Activated T-cell treated with anti-CD3 and anti-CD28 coated beads, Interleukin-2, amount 50 U/mL, for 72 hours (primary cell): Measurements from ENCODE around the gene RABGGTA. TPM values are rescaled to one million over a fixed set of nuclear protein-coding genes. Genes with fewer than 3 reads are reported as not detected.

Experiments
- ATAC-seq, 2 donors: fragments of 150-1000 bp; cut with Tn5 transposase; replicated peaks in 1 of 2; 2 replicates each; pipeline ENCODE4 v1.10.0; 2021; ENCODE audit warnings: moderate library complexity in 2 of 2, mild to moderate bottlenecking in 1 of 2
- DNase-seq, 2 donors: peaks; one replicate each; pipeline ENCODE4 v3.0.0; 2021 to 2022; ENCODE audit warnings: mixed read lengths in 1 of 2
- H3K27ac Mint-ChIP-seq: one replicate; pipeline ENCODE4 v1.8.0; 2022; ENCODE audit warnings: mild to moderate bottlenecking, moderate library complexity, mixed read lengths
- H3K27me3 Mint-ChIP-seq: one replicate; pipeline ENCODE4 v1.8.0; 2022; ENCODE audit warnings: low read depth, mixed read lengths
- H3K36me3 Mint-ChIP-seq, 2 donors: one replicate each; pipeline ENCODE4 v1.8.0; 2022; ENCODE audit warnings: mixed read lengths in 2 of 2, mild to moderate bottlenecking in 1 of 2; ENCODE audit not compliant: insufficient read depth in 2 of 2
- H3K4me1 Mint-ChIP-seq: one replicate; pipeline ENCODE4 v1.8.0; 2022; ENCODE audit warnings: low read depth, mixed read lengths
- H3K4me3 Mint-ChIP-seq, 2 donors: one replicate each; pipeline ENCODE4 v1.8.0; 2022; ENCODE audit warnings: mild to moderate bottlenecking in 2 of 2, mixed read lengths in 2 of 2, moderate library complexity in 2 of 2
- H3K9me3 Mint-ChIP-seq, 2 donors: one replicate each; pipeline ENCODE4 v1.8.0; 2022; ENCODE audit warnings: mixed read lengths in 2 of 2
- total RNA-seq, 2 donors: library from RNA; stranded (reverse); gene quantifications; one replicate each; pipeline ENCODE4 v1.2.3, GENCODE V29; 2022

The RABGGTA gene
- total RNA-seq, 2 donors from 2014 or later: 53.8 to 56.2 TPM

- Mint-ChIP-seq H3K27me3 (peaks cover under 1% of the 10 kb centered on the region), H3K4me3 (no peak overlapping the region), H3K27ac (peak overlapping the region; percentile 18), H3K9me3 (peaks cover 0 to 7% of the 10 kb centered on the region in 2 donors), H3K4me1 (peaks cover 52% of the 10 kb centered on the region), H3K36me3 (peaks cover 3 to 4% of the 10 kb centered on the region in 2 donors)
- ATAC-seq (no peak), DNase-seq (no peak)
Measured at GRCh38 chr14:24280797-24281460, 9.5 kb upstream of the RABGGTA start.

DNA sequence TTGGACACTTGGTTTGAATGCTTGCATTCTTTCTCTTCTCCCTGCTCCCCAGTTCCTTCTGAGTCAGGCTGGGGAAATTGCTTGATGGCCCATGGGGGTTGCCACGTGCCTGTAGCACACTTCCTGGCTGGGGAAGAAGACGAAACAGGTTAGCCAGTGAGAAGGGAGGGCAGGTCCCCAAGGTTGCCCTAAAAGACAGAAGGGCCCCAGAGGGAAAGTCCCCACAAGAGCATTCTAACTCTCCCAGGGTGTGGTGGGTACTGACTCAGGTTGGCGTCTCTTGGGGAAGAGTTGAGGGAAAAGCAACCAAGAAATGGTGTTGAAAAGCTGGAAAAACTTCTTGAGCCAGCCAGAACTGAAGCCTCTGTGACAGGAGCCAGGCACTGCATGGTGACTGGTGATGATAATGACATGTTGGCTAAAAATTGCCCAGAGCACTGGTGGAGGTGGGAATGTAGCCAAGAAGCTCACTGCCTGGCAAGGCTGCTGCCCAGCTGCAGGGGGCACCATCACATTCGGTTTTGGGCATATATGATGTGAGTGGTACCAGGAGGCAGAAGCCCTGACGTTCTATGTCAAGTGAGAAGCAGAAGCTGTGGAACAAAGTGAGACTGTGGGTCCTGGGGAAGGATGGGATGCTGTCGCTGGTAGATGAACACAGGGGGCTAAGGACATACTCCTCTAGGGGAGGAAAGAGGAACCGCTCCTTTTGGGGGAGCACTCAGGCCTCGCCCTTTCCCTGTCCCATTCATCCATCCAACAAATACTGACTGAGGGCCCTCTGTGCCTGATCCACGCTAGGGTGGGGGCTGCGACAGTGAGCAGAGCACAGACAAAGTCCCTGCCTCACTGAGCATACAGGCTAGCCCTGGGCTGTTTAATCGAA lies 8.1 kb upstream of the RABGGTA start:
- peak; percentile 62 to 65 for DNase-seq
- H3K27ac Mint-ChIP-seq: peak overlapping the region; percentile 27
- peaks cover 3 to 4% of the 10 kb centered on the region in 2 donors for H3K36me3 Mint-ChIP-seq
- peaks cover 62% of the 10 kb centered on the region for H3K4me1 Mint-ChIP-seq
- ATAC-seq: peak; percentile 83 to 88
- H3K27me3 Mint-ChIP-seq: no peaks in the 10 kb centered on the region
- peaks cover 0 to 7% of the 10 kb centered on the region in 2 donors for H3K9me3 Mint-ChIP-seq
- H3K4me3 Mint-ChIP-seq: peak overlapping the region; percentile 60 to 64

DNA sequence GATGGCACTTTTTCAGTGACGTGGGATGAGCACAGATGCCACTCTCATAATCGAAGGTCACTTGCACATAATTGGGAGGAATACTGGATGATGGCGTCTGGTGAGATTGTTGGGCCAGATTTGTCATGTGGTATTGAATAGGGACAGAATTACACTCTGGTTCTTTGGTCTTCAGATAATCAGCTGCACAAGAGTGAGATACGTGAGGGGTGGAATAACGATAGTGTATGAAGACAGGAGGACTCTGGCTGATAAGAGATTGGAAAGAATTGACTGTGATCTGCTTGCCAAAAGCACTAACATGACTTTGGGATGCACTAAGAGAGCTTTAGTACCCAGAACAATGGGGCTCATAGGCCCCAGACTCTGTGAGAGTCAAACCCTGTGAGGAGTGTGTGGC lies 7.0 kb upstream of the RABGGTA start:
- no peak for DNase-seq
- peaks cover 0 to 7% of the 10 kb centered on the region in 2 donors for H3K9me3 Mint-ChIP-seq
- H3K27me3 Mint-ChIP-seq: no peaks in the 10 kb centered on the region
- peak overlapping the region; percentile 60 to 64 for H3K4me3 Mint-ChIP-seq
- peak overlapping the region; percentile 40 for H3K27ac Mint-ChIP-seq
- peaks cover 74% of the 10 kb centered on the region for H3K4me1 Mint-ChIP-seq
- no peak for ATAC-seq
- peaks cover 3 to 4% of the 10 kb centered on the region in 2 donors for H3K36me3 Mint-ChIP-seq

DNA sequence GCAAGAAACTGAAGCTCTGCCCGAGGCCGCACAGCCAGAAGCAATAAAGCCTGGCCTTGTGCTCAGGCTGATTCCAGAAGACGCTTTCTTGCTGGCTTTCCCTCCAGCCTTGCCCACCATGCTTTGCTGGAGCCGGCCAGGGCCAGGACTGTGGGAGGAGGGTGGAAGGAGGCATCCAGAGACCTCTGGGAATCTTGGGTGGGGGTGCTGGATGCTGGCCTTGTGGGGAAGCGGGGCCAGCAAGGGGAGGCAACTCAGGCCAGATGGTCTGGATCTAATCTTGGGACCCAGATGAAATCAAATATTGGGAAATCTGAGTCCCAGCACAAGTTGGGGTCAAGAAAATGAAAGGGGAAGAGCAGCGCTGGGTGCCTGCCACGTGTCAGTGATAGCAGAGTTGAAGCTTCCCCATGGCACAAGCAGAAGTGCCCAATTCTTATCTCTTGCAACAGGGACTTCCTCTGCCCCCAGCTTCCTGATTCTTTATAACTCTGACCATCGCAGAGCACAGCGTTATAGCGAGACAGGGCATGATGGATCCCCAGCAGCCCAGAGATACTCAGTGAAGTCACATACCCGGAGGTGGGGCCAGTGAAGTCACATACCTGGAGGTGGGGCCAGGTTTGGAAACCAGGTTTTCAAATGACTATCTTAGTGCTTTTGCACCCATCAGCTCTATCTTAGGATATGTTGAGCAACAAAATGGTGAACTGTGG lies 6.4 kb upstream of the RABGGTA start:
- Mint-ChIP-seq H3K27ac (peak overlapping the region; percentile 40), H3K36me3 (peaks cover 3 to 4% of the 10 kb centered on the region in 2 donors), H3K4me1 (peaks cover 80% of the 10 kb centered on the region), H3K27me3 (no peaks in the 10 kb centered on the region), H3K4me3 (peak overlapping the region; percentile 60 to 64), H3K9me3 (peaks cover 0 to 7% of the 10 kb centered on the region in 2 donors)
- DNase-seq (peak; percentile 36 to 49), ATAC-seq (no peak)

- H3K27me3 Mint-ChIP-seq: no peaks in the 10 kb centered on the region
- H3K4me1 Mint-ChIP-seq: peaks cover 87% of the 10 kb centered on the region
- peaks cover 0 to 7% of the 10 kb centered on the region in 2 donors for H3K9me3 Mint-ChIP-seq
- peaks cover 3 to 4% of the 10 kb centered on the region in 2 donors for H3K36me3 Mint-ChIP-seq
- DNase-seq (no peak), ATAC-seq (no peak)
- H3K4me3 Mint-ChIP-seq: peak overlapping the region in 1 of 2 donors; percentile 27
- peak overlapping the region; percentile 1 for H3K27ac Mint-ChIP-seq
Measured at GRCh38 chr14:24277071-24277470, 5.7 kb upstream of the RABGGTA start.

GRCh38 chr14:24274101-24274543 lies 2.7 kb upstream of the RABGGTA start:
- H3K9me3 Mint-ChIP-seq: peaks cover 0 to 7% of the 10 kb centered on the region in 2 donors
- peak; percentile 64 to 68 for ATAC-seq
- H3K27me3 Mint-ChIP-seq: no peaks in the 10 kb centered on the region
- H3K36me3 Mint-ChIP-seq: peaks cover 3 to 4% of the 10 kb centered on the region in 2 donors
- peak overlapping the region; percentile 60 for H3K4me3 Mint-ChIP-seq
- DNase-seq: peak; percentile 72 to 75
- peaks cover 79% of the 10 kb centered on the region for H3K4me1 Mint-ChIP-seq
- peak overlapping the region; percentile 9 for H3K27ac Mint-ChIP-seq

DNA sequence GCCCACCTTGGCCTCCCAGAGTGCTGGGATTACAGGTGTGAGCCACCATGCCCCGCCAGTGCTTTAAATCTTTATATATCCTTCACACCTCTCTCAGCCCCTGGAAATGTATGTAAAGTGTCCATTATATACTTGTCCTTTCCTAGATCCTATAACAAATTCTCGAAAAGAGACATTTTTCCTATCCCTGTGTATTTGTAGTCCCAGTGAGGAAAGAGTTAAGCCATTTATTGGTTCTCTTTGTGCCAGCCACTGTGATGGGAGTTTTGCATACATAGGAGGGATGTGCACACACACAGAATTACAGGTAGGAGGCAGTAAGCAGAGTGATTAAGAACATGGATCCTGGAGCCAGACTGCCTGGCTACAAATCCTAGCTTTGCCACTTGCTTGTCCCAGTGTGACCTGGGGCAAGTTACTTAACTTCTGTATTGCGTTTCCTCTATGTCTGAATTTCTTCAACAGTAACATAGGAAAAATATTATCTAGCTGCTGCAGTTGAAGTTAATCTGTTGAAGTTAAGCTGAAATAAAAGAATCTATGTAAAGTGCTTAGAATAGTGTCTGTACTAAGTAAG lies 2.1 kb upstream of the RABGGTA start:
- ATAC-seq (no peak), DNase-seq (no peak)
- Mint-ChIP-seq H3K4me3 (peak overlapping the region; percentile 60), H3K9me3 (peaks cover 0 to 5% of the 10 kb centered on the region in 2 donors), H3K36me3 (peaks cover 3 to 4% of the 10 kb centered on the region in 2 donors), H3K4me1 (peaks cover 73% of the 10 kb centered on the region), H3K27ac (peak overlapping the region; percentile 83), H3K27me3 (no peaks in the 10 kb centered on the region)

- Mint-ChIP-seq H3K4me3 (peak overlapping the region; percentile 75 to 83), H3K27me3 (no peaks in the 10 kb centered on the region), H3K36me3 (no peaks in the 10 kb centered on the region), H3K4me1 (peaks cover 63% of the 10 kb centered on the region), H3K27ac (peak overlapping the region; percentile 91), H3K9me3 (no peaks in the 10 kb centered on the region)
- DNase-seq: no peak
- ATAC-seq: no peak
Measured at GRCh38 chr14:24272467-24272866, 1.1 kb upstream of the RABGGTA start.

GRCh38 chr14:24271834-24272263 lies 452 bp upstream of the RABGGTA start:
- ATAC-seq (no peak), DNase-seq (no peak)
- Mint-ChIP-seq H3K4me3 (peak overlapping the region; percentile 75 to 83), H3K9me3 (no peaks in the 10 kb centered on the region), H3K36me3 (peaks cover 0 to 4% of the 10 kb centered on the region in 2 donors), H3K27me3 (no peaks in the 10 kb centered on the region), H3K27ac (peak overlapping the region; percentile 91), H3K4me1 (peaks cover 57% of the 10 kb centered on the region)

DNA sequence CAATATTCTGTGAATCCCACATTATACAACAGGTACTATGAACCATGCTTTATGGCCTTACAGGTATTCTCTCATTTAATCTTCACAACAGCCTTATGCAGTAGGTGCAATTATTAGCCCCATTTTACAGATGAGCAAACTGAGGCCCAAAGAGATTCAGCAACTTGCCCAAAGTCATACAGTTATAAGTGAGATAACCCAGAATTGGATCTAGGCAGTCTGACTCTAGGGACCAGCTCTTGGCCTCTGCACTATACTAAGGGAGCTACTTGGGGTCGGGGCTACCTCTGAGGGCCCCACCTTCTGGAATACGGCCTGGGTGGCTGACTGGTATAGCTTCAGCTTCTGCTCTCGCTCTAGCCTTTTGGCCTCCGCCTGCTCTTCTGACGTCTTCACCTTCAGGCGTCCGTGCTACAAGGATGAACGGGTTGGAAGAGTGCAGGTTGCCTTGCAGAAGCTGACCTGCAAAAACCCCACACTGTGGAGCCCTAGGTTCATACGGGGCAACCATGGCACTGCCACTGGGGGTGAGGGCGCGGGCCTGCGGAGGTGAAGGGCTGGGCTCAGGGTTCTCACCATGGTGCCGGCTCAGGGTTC lies 762 bp downstream of the RABGGTA start:
- peak overlapping the region; percentile 88 for H3K27ac Mint-ChIP-seq
- DNase-seq: no peak
- H3K4me1 Mint-ChIP-seq: peaks cover 52% of the 10 kb centered on the region
- peak overlapping the region; percentile 75 to 83 for H3K4me3 Mint-ChIP-seq
- H3K9me3 Mint-ChIP-seq: no peaks in the 10 kb centered on the region
- H3K27me3 Mint-ChIP-seq: no peaks in the 10 kb centered on the region
- ATAC-seq: no peak
- H3K36me3 Mint-ChIP-seq: peaks cover 2 to 4% of the 10 kb centered on the region in 2 donors

DNA sequence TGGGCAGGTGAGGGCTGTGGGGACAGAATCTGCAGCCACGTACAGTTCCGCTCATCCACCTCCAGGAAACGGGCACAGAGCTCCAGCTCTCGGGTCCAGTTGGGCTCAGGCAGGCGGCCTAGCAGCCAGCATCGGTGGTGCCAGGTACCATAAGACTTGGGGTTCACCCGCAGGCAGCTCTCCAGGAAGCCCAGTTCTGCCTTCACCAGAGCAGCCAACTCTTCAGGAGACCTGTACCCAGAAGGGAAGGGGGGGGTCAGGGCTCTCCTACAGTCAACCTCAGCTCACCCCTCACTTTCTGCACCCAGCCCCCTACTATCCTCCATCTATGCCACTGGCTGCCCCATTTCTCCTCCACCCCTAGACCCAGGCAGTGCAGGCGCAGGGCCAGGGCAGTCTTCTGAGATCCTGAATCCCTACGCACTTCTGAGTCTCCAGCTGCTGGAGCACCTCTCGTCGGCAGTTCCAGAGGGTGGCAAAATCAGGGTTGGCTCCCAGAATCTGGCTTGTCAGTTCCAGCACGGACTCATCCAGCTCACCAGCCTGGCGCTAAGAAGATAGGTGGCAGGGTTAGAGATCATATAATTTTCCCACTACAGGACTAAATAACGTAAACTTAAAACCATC lies 1.4 kb downstream of the RABGGTA start:
- H3K27me3 Mint-ChIP-seq: no peaks in the 10 kb centered on the region
- no peaks in the 10 kb centered on the region for H3K9me3 Mint-ChIP-seq
- DNase-seq (no peak), ATAC-seq (no peak)
- peaks cover 2 to 4% of the 10 kb centered on the region in 2 donors for H3K36me3 Mint-ChIP-seq
- H3K27ac Mint-ChIP-seq: no peak overlapping the region
- H3K4me3 Mint-ChIP-seq: peak overlapping the region; percentile 75 to 83
- H3K4me1 Mint-ChIP-seq: peaks cover 46% of the 10 kb centered on the region

DNA sequence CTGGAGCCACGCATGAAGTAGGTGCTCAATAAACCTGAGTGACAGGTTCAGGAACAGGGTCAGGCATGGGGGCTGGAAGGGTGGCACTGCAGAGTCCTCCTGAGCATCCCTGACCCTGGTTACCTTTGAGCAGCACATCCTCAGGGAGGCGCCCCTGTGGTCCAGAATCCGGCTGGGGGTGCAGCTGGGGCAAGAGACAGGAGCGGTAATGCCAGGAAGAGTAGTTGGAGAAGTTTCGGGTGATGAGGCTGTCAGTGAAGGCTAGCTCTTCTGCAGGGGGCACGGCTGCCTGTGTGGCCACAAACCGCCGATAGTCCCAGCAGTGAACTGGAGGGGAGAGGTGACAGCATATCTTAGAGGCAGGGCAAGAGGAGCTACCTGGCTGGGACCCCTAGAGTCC lies 2.0 kb downstream of the RABGGTA start:
- H3K36me3 Mint-ChIP-seq: peaks cover 2 to 4% of the 10 kb centered on the region in 2 donors
- no peak overlapping the region for H3K4me3 Mint-ChIP-seq
- ATAC-seq: no peak
- no peak overlapping the region for H3K27ac Mint-ChIP-seq
- H3K27me3 Mint-ChIP-seq: no peaks in the 10 kb centered on the region
- H3K4me1 Mint-ChIP-seq: peaks cover 41% of the 10 kb centered on the region
- no peak for DNase-seq
- no peaks in the 10 kb centered on the region for H3K9me3 Mint-ChIP-seq
